Measurements from ENCODE around the gene OR6A2. TPM values are rescaled to one million over a fixed set of nuclear protein-coding genes. Genes with fewer than 3 reads are reported as not detected.

OR6A2 gene
- total RNA-seq, 2 donors from 2014 or later: 0.57 TPM; not detected in 1

DNA sequence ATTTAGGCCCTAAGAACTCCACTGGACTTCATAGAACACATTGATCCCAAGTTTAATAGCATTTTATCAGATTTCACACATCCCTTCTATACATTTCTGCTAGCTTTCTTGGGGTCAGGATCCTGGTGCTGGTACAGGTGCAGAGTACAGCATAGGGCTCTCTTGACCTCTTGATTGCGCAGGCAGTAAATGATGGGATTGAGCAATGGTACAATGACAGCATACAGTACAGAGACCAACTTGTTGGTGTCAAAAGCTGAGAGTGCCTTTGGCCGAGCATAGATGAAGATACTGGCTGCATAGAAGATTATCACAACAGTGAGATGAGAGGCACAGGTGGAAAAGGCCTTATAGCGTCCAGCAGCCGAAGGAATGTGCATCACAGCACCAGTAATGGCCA, 4.8 kb downstream of the OR6A2 start:
- intact Hi-C loops (cut with DNase I): no loop called here

DNA sequence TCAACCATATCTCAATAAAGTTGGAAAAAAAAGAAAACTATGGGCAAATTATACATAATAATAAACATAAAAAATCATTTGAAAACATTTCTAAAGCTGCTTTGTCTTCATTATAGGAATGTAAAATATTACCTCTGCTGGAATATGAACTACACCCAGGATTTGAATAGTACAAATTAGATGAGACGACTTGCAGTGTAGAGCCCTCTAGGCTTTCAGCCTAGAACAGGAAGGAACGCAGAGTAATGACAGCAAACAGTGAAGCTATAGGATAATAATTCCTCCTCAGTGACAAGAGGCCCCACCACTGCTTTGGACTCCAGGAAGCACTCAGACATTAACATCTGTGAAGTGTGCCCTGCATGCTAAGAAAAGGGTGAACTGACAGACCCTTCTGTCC, 8.9 kb downstream of the OR6A2 start:
- Histone ChIP-seq H3K36me3 (no peaks in the 10 kb centered on the region), H3K4me3 (no peak overlapping the region), H3K27ac (no peak overlapping the region), H3K9me3 (no peaks in the 10 kb centered on the region), H3K4me1 (replicated peaks) (no peaks in the 10 kb centered on the region), H3K27me3 (replicated peaks; ENCODE audit: insufficient read depth) (no peaks in the 10 kb centered on the region)
- intact Hi-C loops (cut with DNase I): no loop called here
- 55% methylated on average over 2 of the region's 2 CpGs for whole genome bisulfite sequencing
- TF ChIP-seq, protein P1, sequence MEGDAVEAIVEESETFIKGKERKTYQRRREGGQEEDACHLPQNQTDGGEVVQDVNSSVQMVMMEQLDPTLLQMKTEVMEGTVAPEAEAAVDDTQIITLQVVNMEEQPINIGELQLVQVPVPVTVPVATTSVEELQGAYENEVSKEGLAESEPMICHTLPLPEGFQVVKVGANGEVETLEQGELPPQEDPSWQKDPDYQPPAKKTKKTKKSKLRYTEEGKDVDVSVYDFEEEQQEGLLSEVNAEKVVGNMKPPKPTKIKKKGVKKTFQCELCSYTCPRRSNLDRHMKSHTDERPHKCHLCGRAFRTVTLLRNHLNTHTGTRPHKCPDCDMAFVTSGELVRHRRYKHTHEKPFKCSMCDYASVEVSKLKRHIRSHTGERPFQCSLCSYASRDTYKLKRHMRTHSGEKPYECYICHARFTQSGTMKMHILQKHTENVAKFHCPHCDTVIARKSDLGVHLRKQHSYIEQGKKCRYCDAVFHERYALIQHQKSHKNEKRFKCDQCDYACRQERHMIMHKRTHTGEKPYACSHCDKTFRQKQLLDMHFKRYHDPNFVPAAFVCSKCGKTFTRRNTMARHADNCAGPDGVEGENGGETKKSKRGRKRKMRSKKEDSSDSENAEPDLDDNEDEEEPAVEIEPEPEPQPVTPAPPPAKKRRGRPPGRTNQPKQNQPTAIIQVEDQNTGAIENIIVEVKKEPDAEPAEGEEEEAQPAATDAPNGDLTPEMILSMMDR (IDR thresholded peaks at IDR 0.05): no peak
- TF ChIP-seq POLR2A (IDR thresholded peaks at IDR 0.05) (no peak), POLR2AphosphoS5 (IDR thresholded peaks at IDR 0.05) (no peak)
- no peak for DNase-seq (ENCODE audit: low spot score)

More for the DNA sequence above, 4.8 kb downstream of the OR6A2 start:
- H3K27ac ChIP-seq: no peak overlapping the region
- no peaks in the 10 kb centered on the region for H3K36me3 ChIP-seq
- H3K27me3 ChIP-seq (replicated peaks; ENCODE audit: insufficient read depth): no peaks in the 10 kb centered on the region
- H3K4me1 ChIP-seq (replicated peaks): no peaks in the 10 kb centered on the region
- TF ChIP-seq POLR2A (IDR thresholded peaks at IDR 0.05): no peak
- TF ChIP-seq, protein P1 (IDR thresholded peaks at IDR 0.05): no peak
- no peak for TF ChIP-seq POLR2AphosphoS5 (IDR thresholded peaks at IDR 0.05)
- H3K4me3 ChIP-seq: no peak overlapping the region
- no peaks in the 10 kb centered on the region for H3K9me3 ChIP-seq
- DNase-seq (ENCODE audit: low spot score): no peak
- 88% methylated on average over 4 of the region's 4 CpGs for WGBS

DNA sequence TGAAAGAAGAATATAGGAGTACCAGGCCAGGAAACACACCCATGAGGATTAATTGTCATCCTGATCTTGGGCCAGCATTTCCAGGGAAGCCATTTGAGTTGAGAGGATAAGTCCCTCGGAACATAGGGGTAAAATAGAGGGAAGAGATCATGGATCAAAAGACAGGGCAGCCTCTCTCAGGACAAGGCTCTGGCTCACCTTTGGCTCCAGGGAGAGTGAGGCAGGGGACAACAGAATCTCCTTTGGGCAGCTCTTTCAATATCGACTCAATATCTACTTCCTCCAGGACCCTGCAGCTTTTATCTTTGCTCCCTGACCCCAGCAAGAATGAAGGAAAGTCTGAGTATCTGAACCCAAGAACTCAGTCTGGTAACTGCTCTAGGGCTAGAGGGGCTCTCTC, 16.8 kb downstream of the OR6A2 start, which contains the start of gene OR2AG1:
Gene OR2AG1, plus strand, starts transcription at position 301 of the 400 bp plus-strand sequence. CDS start 2,018 bp downstream, outside the sequence.
- H3K4me1 ChIP-seq (replicated peaks): no peaks in the 10 kb centered on the region
- H3K9me3 ChIP-seq: no peaks in the 10 kb centered on the region
- intact Hi-C loops (cut with DNase I): no loop called here
- TF ChIP-seq, protein P1 (IDR thresholded peaks at IDR 0.05): no peak
- no peak for TF ChIP-seq POLR2A (IDR thresholded peaks at IDR 0.05)
- no peak for TF ChIP-seq POLR2AphosphoS5 (IDR thresholded peaks at IDR 0.05)
- H3K4me3 ChIP-seq: no peak within 1 kb of the TSS
- no peaks in the 10 kb centered on the region for H3K27me3 ChIP-seq (replicated peaks; ENCODE audit: insufficient read depth)
- H3K36me3 ChIP-seq: no peaks in the 10 kb centered on the region
- no peak for DNase-seq (ENCODE audit: low spot score)
- H3K27ac ChIP-seq: no peak within 1 kb of the TSS
- WGBS: 90% methylated on average over 2 of the region's 2 CpGs

DNA sequence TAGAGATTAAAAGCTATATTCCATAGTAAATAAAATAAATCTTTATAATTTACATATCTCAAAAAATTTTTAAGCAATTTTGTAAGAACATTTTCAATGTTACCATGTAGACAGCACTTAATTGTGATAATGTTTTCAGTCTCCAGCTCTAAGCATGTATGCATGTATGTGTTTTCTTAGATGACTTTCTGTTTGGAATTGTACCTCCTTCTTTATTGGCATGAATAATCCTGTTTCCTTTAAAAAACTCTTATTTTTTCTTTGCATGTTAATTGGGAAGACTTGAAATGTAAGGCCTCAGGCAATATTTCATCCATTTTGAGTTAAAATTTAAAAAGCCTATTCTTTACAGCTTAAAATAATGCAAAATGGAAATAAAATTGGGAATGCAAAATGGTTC, 18.7 kb downstream of the OR6A2 start:
- TF ChIP-seq POLR2A (IDR thresholded peaks at IDR 0.05): no peak
- TF ChIP-seq POLR2AphosphoS5 (IDR thresholded peaks at IDR 0.05): no peak
- TF ChIP-seq, protein P1 (IDR thresholded peaks at IDR 0.05): no peak

DNA sequence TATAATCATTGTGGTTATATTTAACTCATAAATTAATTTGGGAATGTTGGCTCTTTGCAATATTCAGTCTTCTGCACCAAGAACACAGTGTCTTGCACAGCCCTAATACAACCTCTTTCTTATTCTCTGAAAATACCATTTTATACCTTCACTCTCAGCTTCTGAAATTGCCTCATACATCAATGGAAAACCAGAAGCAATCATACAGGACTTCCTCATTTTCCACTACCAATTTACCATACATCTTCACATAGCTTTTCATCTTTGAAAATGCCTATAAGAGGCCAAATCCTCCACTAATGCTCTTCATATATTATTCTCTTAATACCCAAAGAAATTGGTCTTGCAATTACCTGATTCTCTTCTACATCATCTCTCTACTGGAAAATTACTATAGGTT, 21.0 kb downstream of the OR6A2 start:
- no peak for DNase-seq (ENCODE audit: low spot score)
- Histone ChIP-seq H3K27me3 (replicated peaks; ENCODE audit: insufficient read depth) (no peaks in the 10 kb centered on the region), H3K36me3 (no peaks in the 10 kb centered on the region), H3K4me3 (no peak overlapping the region), H3K9me3 (no peaks in the 10 kb centered on the region), H3K4me1 (replicated peaks) (no peaks in the 10 kb centered on the region), H3K27ac (no peak overlapping the region)
- intact Hi-C loops (cut with DNase I): no loop called here
- TF ChIP-seq POLR2A (IDR thresholded peaks at IDR 0.05) (no peak), POLR2AphosphoS5 (IDR thresholded peaks at IDR 0.05) (no peak)
- TF ChIP-seq, protein P1 (IDR thresholded peaks at IDR 0.05): no peak

More for the DNA sequence above, 18.7 kb downstream of the OR6A2 start:
- Histone ChIP-seq H3K9me3 (no peaks in the 10 kb centered on the region), H3K27ac (no peak overlapping the region), H3K4me1 (replicated peaks) (no peaks in the 10 kb centered on the region), H3K27me3 (replicated peaks; ENCODE audit: insufficient read depth) (no peaks in the 10 kb centered on the region), H3K4me3 (no peak overlapping the region), H3K36me3 (no peaks in the 10 kb centered on the region)
- DNase-seq (ENCODE audit: low spot score): no peak
- intact Hi-C loops (cut with DNase I): no loop called here
